SK-N-MC (cell line): ENCODE data around the gene CEMIP.

Experiments
- EZH2 ChIP-seq: fragments of 200-600 bp; sonication (generic); IDR thresholded peaks from one replicate; pipeline ENCODE4 v1.6.1; 2017; ENCODE audit warnings: antibody characterized with exemption
- POLR2AphosphoS5 ChIP-seq: IDR thresholded peaks from 2 replicates; pipeline ENCODE4 v1.6.1; 2012; ENCODE audit warnings: mild to moderate bottlenecking, low read depth, low read length, borderline replicate concordance

GRCh38 chr15:80840182-80841130 is 61.3 kb downstream of the CEMIP start:
- no peak for TF ChIP-seq EZH2
- no peak for TF ChIP-seq POLR2AphosphoS5
